HG03095 (cell line): Measurements from ENCODE around the gene MUC4.

Experiments
- ATAC-seq: cut with Tn5 transposase; IDR thresholded peaks from one replicate; pipeline ENCODE4 v1.9.1; 2021; ENCODE audit warnings: moderate library complexity; ENCODE audit not compliant: unreplicated experiment

Gene MUC4

DNA sequence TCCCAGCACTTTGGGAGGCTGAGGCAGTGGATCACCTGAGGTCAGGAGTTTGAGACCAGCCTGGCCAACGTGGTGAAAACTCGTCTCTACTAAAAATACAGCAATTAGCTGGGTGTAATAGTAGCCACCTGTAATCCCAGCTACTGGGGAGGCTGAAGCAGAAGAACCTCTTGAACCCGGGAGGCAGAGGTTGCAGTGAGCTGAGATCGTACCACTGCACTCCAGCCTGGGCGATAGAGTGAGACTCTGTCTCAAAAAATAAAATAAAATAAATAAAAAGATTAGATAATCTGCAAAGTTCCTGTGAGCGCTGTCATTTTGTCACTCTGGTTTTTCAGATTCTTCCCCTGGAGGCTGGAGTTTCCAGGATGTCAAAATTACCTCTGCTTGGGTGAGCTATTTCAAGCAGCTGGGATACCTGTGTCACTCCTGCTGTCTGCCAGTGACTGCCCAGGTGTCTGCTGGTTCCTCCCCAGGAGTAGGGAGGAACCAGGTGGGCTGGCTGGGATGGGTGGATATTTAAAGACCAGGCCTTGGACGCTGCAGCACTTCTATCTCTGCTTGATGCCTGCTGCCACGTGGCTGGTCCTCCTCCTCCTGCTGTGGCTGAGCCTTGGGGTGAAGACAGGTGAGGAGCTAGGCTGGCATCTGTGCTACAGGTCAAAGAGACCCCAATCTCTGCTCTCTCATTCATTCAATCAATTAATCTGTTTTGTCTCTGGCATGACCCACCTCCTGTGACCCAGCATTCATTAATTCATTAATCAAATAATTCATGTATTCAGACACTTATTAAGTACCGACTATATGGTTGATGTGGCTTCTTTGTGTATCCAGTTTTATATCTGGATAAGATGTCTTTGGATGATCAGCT, 110.5 kb downstream of the MUC4 start:
- ATAC-seq, result no peak

DNA sequence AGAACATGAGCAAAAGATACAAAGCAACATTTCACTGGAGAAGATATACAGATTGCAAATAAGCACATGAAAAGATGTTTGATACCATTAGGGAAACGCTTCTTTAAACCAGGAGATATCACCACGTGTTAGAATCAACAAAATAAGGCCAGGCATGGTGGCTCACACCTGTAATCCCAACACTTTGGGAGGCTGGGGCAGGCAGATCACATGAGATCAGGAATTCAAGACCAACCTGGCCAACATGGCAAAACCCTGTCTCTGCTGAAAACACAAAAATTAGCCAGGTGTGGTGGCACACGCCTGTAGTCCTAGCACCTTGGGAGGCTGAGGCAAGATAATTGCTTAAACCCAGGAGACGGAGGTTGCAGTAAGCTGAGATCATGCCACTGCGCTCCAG, 111.4 kb downstream of the MUC4 start:
- no peak for ATAC-seq

DNA sequence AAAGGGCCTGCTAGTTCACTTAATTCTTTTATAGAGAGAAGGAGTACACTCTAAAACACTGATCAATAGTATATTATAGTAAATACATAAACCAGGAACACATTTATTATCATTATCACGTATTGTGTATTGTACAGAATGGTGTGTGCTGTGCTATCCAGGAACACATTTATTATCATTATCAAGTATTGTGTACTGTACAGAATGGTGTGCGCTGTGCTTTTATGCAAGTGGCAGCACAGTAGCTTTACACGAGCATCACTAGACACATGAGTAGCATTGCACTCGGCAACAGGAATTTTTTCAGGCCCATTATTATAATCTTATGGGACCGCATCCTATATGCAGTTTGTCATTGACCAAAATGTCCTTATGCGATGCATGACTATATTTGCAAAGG, 111.9 kb downstream of the MUC4 start:
- no peak for ATAC-seq

DNA sequence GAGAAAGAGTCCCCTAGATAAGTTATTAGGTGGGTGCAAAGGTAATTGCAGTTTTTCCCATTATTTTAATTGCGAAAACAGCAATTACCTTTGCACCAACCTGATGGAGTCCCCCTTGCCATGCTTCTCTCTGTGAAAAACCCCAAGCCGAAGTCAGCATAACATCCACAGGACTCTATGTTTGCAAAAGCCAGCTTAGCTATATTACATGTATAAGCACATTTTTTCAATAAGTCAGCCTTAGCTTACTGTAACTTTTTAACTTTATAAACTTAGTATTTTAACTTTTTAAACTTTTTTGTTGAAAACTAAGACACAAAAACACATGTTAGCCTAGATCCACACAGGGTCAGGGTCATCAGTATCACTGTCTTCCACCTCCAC, 112.3 kb downstream of the MUC4 start:
- ATAC-seq, result no peak

DNA sequence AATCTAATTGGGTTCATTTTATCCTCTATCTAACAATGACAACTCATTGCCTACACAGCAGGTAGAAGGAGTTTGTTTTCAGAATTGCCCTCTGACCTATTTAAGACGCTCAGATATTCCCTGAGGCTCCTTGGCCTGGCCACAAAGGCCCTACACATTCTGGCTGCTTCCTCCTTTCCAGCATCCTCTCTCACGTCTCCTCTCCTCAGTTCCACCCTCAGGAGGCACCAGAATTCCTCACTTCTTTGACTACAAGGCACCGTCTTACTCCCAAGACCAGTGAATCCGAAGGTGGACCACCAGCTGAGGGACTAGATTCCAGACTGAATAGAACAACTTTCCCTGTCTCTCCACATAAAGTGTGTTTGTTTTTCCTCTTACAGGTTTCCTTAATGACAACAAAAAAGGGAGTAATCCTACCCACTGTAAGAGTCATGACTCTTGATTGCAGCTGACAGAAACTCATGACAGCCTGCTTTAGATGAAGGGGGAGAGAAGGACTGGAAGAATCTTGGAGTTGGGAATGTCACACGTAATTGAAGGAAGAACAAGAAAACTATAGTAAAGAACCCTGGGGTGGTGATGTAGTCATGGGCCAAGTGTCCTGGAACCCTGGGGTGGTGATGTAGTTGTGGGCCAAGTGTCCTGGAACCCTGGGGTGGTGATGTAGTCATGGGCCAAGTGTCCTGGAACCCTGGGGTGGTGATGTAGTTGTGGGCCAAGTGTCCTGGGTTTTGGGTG, 112.9 kb downstream of the MUC4 start:
- no peak for ATAC-seq

DNA sequence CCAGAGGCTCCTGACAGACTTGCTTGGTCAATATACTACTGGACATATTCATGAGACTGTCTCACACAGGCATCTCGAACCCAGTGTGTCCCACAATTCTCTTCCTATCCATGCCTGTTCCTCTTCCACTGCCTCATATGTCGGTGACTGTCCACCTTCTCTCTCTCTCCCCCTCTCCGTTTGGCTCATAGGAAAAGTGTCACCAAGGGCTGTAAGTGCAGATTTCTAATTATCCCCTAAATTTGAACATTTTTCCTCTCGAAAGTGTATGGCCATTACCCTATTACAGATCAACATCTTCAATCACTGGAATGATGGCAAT, 113.4 kb downstream of the MUC4 start:
- ATAC-seq, result no peak

DNA sequence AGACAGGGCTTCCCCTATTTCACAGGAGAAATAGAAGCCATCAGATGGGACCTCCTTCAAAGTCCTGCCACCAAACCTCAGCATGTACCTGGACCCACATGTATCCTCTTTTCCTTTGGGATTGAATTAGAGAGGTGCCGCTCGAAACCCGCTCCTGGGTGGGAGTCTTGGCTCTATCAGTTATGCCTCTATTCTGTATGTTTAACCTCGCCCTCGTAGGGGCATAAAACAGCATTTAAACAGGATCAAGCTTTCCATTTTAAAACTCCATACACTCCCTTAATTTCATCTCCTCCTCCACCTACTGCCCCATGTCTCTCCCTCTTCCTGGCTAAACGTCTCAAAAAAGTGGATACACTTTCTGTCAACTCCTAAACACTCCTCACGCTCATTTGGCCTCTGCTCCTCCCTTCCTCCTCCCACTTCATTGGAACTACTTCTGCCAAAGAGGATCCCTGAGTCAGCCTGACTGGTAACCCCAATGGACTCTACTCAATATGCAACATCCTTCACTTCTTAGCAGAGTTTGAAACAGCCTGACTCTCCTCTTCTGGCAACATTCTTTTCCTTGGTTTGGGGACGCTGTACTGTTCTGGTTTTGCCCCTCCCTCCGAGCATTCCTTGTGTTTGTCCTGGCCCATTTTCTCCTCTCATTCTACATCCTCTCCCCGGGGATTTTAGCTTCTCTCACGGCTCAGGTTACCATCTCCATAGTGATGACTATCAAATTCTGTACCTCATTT, 114.0 kb downstream of the MUC4 start:
- no peak for ATAC-seq
